Duodenal mucosa (tissue), 2 donors: Measurements from ENCODE around the gene LGR6.

Source experiments
- H3K27ac ChIP-seq: one replicate; pipeline ENCODE4 v1.7.0; 2013; ENCODE audit warnings: low read depth, low read length
- H3K27me3 ChIP-seq, 2 donors: one replicate each; pipeline ENCODE4 v1.7.0; 2013; ENCODE audit warnings: low read length in 2 of 2, control low read depth in 1 of 2; ENCODE audit not compliant: insufficient read depth in 2 of 2, control insufficient read depth in 1 of 2
- H3K36me3 ChIP-seq, 2 donors: one replicate each; pipeline ENCODE4 v1.7.0; 2013; ENCODE audit warnings: low read length in 2 of 2, control low read depth in 1 of 2; ENCODE audit not compliant: insufficient read depth in 2 of 2, control insufficient read depth in 1 of 2
- H3K4me1 ChIP-seq, 2 donors: one replicate each; pipeline ENCODE4 v1.7.0; 2013; ENCODE audit warnings: low read length in 2 of 2, control low read depth in 1 of 2; ENCODE audit not compliant: insufficient read depth in 2 of 2, control insufficient read depth in 1 of 2
- H3K4me3 ChIP-seq, 2 donors: one replicate each; pipeline ENCODE4 v1.7.0; 2013; ENCODE audit warnings: low read length in 2 of 2, low read depth in 1 of 2
- H3K9ac ChIP-seq, 2 donors: one replicate each; pipeline ENCODE4 v1.7.0; 2013; ENCODE audit warnings: low read length in 2 of 2, low read depth in 1 of 2
- H3K9me3 ChIP-seq, 2 donors: one replicate each; pipeline ENCODE4 v1.7.0; 2013; ENCODE audit warnings: low read length in 2 of 2, control low read depth in 1 of 2; ENCODE audit not compliant: control insufficient read depth in 1 of 2

LGR6 gene

DNA sequence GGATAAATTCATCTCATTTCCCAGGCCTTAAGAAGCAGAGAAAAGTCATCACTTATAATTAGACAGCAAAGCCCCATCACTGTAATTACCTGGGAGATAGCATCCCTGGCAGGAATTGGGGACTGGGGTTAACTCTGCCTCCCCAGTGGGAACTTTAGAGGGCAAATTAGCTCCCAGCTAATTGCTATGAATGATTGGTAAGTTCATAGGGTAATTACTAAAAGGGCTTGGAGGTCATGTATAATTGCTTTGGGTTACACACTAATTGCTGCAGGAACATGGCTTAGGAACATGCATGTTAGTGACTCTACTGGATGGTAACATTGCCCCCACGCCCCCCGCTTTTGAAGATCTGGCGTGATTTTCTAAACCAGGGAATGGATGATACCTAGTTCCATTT, 83.3 kb downstream of the LGR6 start:
- H3K9ac ChIP-seq: no peak overlapping the region

DNA sequence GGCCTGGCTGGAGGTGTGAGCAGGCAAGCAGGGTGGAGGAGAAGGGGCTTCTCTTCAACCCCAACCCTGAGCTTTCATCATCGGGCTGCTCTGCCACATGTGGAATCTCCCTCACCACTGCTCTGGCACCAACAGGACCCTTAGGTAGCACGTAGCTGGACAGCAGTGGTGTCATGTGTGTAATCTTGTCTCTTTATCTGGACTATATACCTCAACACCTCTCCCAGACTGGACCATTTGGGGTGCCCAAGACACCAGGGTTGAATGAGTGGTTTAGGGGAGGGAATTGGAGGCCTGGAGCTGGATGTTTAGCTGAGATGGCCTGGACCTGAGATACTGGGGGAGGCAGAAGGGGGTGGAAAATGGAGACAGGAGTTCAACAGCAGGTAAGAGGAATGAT, 85.2 kb downstream of the LGR6 start:
- no peak overlapping the region for H3K4me3 ChIP-seq
- peaks cover 0 to 4% of the 10 kb centered on the region in 2 donors for H3K4me1 ChIP-seq
- no peak overlapping the region for H3K27ac ChIP-seq
- H3K9me3 ChIP-seq: no peaks in the 10 kb centered on the region
- H3K9ac ChIP-seq: no peak overlapping the region
- H3K27me3 ChIP-seq: no peaks in the 10 kb centered on the region
- no peaks in the 10 kb centered on the region for H3K36me3 ChIP-seq

More for the DNA sequence above, 83.3 kb downstream of the LGR6 start:
- H3K4me3 ChIP-seq: no peak overlapping the region
- H3K36me3 ChIP-seq: no peaks in the 10 kb centered on the region
- no peaks in the 10 kb centered on the region for H3K27me3 ChIP-seq
- H3K27ac ChIP-seq: no peak overlapping the region
- H3K4me1 ChIP-seq: no peaks in the 10 kb centered on the region
- H3K9me3 ChIP-seq: no peaks in the 10 kb centered on the region

DNA sequence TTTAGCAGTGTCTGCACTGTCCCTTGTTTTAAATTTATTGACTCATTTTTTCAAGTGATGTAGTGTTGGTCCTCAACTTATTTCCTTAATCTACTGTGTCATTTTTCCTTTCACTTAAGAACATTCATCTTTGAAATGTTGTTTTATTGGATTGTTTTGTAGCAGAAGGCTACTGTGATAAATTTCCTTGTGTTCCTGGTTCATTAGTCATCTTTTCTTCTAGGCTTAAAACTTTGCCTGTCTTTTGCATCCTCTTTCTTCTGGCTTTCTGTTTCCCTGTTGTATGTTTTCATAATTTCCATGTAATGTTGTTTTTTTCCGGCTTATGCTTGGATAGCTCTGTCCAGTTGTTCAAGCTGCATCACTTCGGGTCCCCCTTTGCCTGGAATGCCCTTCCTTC, 86.2 kb downstream of the LGR6 start:
- H3K4me3 ChIP-seq: no peak overlapping the region
- no peak overlapping the region for H3K9ac ChIP-seq
- H3K4me1 ChIP-seq: peaks cover 0 to 7% of the 10 kb centered on the region in 2 donors
- no peak overlapping the region for H3K27ac ChIP-seq
- no peaks in the 10 kb centered on the region for H3K9me3 ChIP-seq
- H3K27me3 ChIP-seq: no peaks in the 10 kb centered on the region
- no peaks in the 10 kb centered on the region for H3K36me3 ChIP-seq

DNA sequence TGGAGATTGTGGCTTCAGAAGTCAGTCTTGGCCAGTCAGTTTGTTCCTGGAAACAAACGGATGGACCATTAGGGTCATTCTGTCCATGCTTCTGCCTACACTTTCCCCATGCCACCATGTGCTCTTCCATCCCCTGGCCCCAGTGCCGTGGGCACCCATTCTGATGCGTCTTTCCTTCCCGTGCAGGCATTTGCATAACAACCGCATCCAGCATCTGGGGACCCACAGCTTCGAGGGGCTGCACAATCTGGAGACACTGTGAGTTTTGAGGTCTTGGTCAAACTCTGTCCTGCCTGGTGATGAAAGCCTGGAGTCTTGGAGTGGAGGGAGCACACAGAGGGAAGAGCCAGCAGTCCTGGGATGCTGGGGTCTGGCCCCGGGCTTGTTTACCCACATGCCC, 87.0 kb downstream of the LGR6 start:
- Histone ChIP-seq H3K27ac (no peak overlapping the region), H3K4me1 (peaks cover 0 to 7% of the 10 kb centered on the region in 2 donors), H3K27me3 (no peaks in the 10 kb centered on the region), H3K4me3 (no peak overlapping the region), H3K9me3 (no peaks in the 10 kb centered on the region), H3K9ac (no peak overlapping the region), H3K36me3 (no peaks in the 10 kb centered on the region)

DNA sequence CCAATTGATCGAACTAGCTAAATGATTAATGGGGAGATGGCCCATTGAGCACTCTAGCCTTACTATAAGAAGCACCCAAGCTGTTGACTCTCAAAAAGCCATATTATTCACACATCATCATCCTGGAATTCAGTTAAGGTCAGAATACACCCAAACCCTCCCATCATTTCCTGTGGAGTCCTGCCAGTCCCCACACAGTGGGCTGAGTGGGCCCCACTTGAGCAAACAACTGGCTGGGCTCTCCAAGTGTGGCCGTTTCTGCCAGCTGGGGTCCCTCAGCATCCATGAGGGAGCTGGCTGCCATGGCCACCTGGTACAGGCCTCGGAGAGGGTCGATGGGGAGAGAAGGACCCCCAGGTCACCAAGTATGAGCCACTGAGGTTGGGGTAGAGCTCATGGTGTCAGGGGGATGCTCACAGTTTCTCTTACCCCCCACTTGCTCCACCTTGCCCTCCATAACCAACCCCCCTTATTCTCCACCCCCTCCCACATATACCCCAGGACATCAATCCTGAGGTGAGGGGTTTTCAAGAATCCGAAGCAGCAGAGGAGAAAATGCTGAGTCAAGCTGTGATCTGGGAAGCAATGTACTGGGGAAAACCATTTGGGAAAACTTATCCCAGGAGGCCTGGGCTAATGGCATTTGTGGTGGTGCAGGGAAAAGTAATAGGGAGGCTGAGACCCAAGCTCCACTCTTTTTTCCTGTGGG, 87.9 kb downstream of the LGR6 start:
- Histone ChIP-seq H3K4me3 (no peak overlapping the region), H3K27ac (no peak overlapping the region), H3K27me3 (no peaks in the 10 kb centered on the region), H3K9me3 (no peaks in the 10 kb centered on the region), H3K4me1 (peaks cover 0 to 7% of the 10 kb centered on the region in 2 donors), H3K36me3 (no peaks in the 10 kb centered on the region), H3K9ac (no peak overlapping the region)

DNA sequence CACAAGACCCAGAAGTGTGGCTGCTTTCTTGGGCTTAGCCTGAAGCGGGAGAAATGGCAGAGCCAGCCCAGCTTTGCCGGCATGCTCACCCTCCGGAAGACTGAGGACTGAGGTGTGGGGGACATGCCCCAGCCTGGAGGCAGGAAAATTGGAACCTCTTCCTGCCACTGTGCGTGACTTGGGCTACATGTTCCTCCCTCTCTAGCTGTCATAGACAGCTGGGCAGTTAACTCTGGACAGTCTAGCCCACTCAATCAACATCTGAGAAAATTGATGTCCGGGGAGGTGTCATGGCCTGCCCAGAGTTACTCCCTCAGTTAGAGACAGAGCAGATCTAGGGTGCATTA, 88.4 kb downstream of the LGR6 start:
- H3K4me3 ChIP-seq: no peak overlapping the region
- H3K27me3 ChIP-seq: no peaks in the 10 kb centered on the region
- H3K27ac ChIP-seq: no peak overlapping the region
- no peaks in the 10 kb centered on the region for H3K36me3 ChIP-seq
- no peaks in the 10 kb centered on the region for H3K9me3 ChIP-seq
- H3K4me1 ChIP-seq: peaks cover 0 to 9% of the 10 kb centered on the region in 2 donors
- no peak overlapping the region for H3K9ac ChIP-seq

DNA sequence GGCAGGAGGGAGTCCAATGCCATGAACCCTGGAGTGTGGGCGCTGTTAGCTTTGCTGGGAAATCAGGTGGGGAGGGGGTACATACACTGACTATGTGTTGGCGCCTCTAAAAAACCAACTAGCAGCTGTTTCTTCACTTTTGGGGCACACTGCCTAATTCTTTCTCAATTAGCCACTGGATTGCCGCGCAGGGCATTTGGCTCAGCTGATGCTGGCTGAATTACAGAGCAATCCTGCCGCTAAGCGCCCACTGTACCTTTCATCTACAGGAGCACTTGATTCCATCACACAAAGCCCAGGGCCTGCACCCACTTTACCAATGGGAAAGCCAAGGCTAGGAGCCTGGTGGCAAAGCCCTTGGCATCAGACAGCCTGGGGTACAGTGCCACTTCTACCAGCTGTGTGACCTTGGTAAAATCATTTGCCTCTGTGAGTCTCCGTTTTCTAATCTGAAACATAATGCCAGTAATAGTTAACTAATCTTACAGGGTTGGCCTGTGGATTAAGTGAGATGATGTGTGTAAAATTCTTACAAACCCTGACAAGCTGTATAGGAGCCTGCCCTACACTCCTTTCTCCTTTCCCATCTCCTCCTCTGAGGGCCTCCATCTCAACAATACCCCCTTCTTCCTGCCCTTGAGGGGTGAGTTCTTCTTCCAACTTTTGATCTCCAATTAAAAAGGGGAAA, 89.1 kb downstream of the LGR6 start:
- Histone ChIP-seq H3K9me3 (no peaks in the 10 kb centered on the region), H3K9ac (no peak overlapping the region), H3K27me3 (no peaks in the 10 kb centered on the region), H3K27ac (no peak overlapping the region), H3K4me1 (peaks cover 0 to 9% of the 10 kb centered on the region in 2 donors), H3K36me3 (no peaks in the 10 kb centered on the region), H3K4me3 (no peak overlapping the region)

DNA sequence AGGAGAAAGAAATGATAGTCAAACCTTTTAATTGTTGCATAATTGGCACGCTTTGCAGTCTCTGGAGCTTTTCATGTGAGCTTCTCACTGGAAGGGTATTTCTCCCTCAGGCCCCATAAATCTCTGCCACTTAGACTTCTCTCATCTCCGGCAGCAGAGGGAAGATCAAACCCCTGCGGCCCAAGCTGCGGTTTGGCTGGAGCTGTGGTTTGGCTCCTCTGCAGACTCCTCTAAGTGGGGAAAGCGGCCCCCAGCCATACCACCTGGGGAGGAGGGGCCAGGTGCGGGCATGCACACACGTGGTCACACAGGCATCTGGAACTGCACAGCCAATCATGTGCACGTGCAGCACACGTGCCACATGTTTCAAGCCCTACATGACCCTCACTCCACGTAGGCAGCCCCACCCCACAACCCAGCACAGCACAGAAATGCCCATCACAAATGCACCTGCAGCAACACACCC, 89.8 kb downstream of the LGR6 start:
- H3K4me3 ChIP-seq: peak overlapping the region in 1 of 2 donors; percentile 21
- H3K9me3 ChIP-seq: no peaks in the 10 kb centered on the region
- H3K27me3 ChIP-seq: no peaks in the 10 kb centered on the region
- no peak overlapping the region for H3K27ac ChIP-seq
- H3K36me3 ChIP-seq: no peaks in the 10 kb centered on the region
- no peak overlapping the region for H3K9ac ChIP-seq
- H3K4me1 ChIP-seq: peaks cover 0 to 9% of the 10 kb centered on the region in 2 donors

DNA sequence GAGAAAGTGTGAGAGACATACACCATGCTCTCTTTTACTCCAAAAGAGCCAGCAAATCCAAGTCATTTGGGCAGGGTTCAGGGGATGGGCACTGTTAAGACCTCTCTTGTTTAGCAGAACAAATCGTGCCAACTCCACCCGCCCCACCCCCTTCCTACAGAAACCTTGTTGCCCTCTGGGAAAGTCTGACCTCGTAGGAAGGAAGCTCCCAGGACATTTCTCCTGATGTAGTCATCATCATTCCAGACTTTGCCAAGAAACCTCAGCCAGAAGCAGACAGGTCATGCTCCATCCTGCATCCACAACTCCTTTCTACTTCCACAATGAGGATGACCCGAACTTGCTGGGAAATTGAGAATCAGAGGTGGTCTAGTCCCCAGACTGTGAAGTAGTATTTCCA, 90.4 kb downstream of the LGR6 start:
- Histone ChIP-seq H3K4me3 (no peak overlapping the region), H3K27me3 (no peaks in the 10 kb centered on the region)

DNA sequence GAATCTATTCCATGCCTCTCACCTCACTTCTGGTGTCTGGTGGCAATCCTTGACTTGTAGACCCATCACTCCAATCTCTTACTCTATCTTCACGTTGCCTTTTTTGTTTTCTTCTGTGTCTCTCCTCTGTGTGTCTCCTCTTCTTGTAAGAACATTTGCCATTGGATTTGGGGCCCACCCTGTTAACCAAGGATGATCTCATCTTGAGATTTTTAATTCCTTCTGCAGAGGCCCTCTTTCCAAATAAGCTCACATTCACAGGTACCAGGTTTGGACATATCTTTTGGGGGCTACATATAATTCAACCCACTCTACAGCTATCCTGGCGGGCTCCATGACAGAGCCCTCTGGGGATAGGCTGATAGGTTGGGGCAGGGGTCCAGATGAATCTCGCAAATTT, 92.3 kb downstream of the LGR6 start:
- Histone ChIP-seq H3K4me1 (peaks cover 0 to 9% of the 10 kb centered on the region in 2 donors), H3K36me3 (no peaks in the 10 kb centered on the region)

More for the DNA sequence above, 90.4 kb downstream of the LGR6 start:
- no peaks in the 10 kb centered on the region for H3K36me3 ChIP-seq
- H3K9ac ChIP-seq: no peak overlapping the region
- H3K4me1 ChIP-seq: peaks cover 0 to 9% of the 10 kb centered on the region in 2 donors
- no peak overlapping the region for H3K27ac ChIP-seq
- H3K9me3 ChIP-seq: no peaks in the 10 kb centered on the region

More for the DNA sequence above, 92.3 kb downstream of the LGR6 start:
- H3K9me3 ChIP-seq: no peaks in the 10 kb centered on the region
- no peak overlapping the region for H3K27ac ChIP-seq
- no peak overlapping the region for H3K9ac ChIP-seq
- no peak overlapping the region for H3K4me3 ChIP-seq
- H3K27me3 ChIP-seq: no peaks in the 10 kb centered on the region
